HTR-8/SVneo (cell line): ENCODE data around the gene RSU1.

Experiments
- DNase-seq: peaks from one replicate; pipeline ENCODE4 v3.0.0; 2011; ENCODE audit warnings: low spot score, mixed read lengths; ENCODE audit not compliant: insufficient read length
- FAIRE-seq: peaks from 2 replicates; lab custom pipeline; 2011; peaks lifted over from hg19 to GRCh38; lab: Jason Lieb, UNC

RSU1 gene

DNA sequence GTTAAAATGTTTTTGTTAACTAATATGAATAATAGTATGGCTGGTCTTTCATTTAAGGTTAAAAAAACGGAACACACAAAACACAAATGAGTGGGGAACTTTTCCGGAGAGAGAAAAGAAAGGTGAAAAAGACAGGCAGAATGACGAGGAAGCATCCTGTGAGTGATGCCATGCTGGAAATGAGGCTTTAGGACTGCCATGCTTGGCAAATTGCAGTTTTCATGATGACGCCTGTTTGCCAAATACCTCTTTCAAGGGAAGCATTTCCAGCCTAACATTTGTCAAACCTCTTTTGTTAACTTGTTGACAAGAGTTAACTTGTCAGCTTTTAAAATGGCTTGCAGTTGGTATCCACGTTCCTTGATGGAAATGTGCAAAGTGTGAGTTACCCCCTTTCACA is 127.5 kb downstream of the RSU1 start:
- DNase-seq (no peak), FAIRE-seq (no peak)

GRCh38 chr10:16689227-16689626 is 128.0 kb downstream of the RSU1 start:
- DNase-seq (no peak), FAIRE-seq (no peak)

DNA sequence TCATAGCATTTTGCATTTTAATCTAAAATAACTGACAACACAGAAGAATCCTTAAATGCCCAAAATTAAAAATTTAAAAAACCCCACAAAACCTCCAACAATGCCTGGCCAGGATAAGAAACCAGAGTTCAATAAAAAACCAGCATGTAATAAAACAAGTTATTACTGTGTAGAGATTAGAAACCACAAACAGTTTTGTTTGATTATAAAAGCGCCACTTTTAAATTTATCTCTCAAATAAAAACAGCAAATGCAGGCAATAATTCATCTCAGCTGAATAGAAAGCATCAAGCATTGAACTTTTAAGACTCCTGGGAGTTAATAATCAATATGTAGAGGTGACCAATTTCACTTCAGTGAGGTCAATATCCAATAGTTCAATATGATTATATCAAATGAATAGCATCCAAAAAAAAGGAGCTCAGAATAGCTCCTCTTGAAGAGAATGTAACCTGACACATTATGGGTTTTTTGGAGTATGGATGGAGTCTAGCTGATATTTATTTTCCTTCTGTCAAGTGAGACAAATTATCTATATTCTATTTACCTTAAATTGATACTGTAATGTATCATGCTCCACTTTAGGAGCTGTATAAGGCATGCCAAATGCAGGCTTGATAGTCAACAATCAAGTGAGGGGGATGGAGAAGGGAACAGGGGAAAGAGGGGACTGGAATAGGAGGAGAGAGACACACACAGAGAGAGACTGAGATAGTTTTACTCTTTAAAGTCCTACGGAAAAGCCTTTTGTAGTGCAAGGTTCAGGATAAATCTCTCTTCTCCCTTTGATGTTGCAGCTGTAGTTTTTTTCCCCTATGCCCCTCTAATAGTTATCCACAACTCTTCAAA is 130.9 kb downstream of the RSU1 start:
- no peak for FAIRE-seq
- no peak for DNase-seq

DNA sequence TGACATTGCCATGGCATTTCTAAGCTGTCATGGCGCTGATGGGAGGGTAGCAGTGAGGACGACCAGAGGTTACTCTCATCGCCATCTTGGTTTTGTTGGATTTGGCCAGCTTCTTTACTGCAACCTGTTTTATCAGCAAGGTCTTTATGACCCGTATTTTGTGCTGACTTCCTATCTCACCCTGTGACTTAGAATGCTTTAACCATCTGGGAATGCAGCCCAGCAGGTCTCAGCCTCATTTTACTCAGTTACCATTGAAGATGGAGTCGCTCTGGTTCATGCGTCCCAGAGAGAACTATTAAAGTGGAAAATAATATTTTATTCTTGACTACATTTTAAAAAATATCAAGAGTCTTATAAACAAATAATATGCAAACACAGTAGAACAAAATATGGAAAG is 131.7 kb downstream of the RSU1 start:
- DNase-seq (no peak), FAIRE-seq (no peak)

DNA sequence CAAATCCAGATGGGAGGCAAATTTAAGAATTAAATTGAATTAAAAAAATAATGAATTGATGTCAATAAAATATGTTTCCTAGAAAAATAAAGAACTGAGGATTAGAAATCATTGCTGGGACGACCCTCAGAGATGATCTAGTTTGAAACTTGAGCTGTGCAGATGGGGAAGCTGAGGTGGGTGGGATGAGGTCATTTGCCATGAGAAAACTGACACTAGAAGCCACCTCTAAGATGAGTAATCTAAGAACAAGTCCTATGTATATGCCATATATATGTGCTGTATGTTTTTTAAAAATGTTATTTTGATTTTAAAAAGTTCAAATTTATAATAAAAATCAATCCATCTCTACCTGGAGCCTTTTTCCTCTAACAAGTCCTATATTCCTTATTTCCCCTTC is 135.7 kb downstream of the RSU1 start:
- FAIRE-seq (no peak), DNase-seq (no peak)

GRCh38 chr10:16679511-16679910 is 137.7 kb downstream of the RSU1 start:
- no peak for DNase-seq
- FAIRE-seq = no peak

DNA sequence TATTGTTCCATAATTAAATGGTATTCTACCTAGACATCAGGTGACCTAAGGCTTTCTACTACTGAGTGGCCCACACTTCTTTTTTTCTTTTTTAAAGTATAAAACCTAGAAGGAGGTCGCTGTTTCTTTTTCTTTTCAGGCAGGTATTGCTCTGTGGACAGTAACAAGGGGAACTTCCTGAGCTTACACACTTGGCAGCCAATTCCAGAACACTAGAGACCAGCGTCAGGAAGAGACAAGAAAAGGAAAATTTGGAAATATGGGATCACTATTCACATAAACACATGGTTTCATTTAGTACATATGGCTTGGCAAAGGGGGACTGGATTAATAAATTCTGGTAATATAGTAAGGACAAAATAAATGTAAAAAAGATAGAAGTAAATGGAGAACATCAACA is 141.9 kb downstream of the RSU1 start:
- FAIRE-seq = no peak
- DNase-seq = no peak

DNA sequence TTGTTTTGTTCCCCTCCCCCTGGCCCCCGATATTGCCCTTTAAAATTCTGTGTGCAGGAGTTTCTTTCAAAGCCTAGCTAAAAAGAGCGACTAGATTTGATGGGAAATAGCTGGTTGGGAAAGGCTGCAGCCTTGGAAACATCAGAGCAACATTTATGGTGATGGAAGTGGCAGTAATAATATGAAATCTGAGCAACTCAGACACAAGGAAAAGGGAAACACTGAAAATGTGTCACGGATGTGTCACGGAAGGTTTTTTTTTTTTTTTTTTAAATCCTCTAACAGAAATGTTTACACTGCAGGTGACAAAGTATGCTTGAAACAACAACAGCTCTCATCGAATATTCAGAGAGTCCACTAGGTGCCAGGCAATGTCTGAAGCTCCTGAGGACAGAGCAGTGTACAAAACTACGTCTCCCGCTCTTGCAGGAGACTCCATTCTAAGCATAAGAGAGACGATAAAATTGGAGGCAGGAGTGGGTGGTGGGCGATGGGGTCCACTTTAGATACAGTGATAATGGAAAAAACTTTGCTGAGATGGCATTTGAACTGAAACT is 143.0 kb downstream of the RSU1 start:
- FAIRE-seq = no peak
- DNase-seq = no peak

DNA sequence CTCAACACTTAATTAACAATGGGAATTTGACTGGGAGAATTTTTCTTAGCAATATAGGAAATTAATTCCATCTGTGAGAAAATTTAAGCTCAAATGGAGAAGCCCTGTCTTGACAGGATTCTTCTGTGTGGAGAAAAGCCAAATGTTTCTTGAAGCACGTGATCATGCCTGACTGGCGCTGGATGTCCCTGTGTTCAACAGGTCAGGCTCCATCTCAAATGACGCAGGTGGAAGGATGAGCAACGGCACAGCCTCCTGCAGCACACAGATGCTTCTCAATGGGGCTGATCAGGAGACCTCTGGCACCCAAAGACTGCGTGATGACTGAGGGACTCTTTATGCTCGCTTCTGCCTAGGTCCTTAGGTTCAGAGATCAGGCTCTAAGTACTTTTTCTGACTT is 143.8 kb downstream of the RSU1 start:
- FAIRE-seq (no peak), DNase-seq (no peak)

- no peak for FAIRE-seq
- no peak for DNase-seq
Measured at GRCh38 chr10:16663444-16663843, 153.8 kb downstream of the RSU1 start.

- DNase-seq (no peak), FAIRE-seq (no peak)
Measured at GRCh38 chr10:16662923-16663322, 154.3 kb downstream of the RSU1 start.

DNA sequence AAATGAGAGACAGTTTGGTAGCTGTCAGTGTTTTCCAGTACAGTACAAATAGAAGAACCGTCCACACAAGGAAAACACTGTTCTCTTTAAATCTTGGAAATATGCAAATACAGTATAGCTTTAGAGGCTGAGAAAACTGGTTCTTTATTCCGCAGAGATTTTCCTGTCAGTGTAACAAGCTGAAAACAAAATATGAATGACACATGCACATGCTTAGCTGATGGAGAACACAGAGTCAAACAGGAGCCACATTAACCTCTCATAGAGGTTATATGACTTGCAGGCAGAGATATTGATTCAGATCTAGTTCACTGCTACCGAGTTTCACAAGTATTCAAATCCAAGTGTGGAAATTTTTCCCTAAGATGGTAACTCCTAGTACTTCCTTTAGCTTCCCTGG is 160.3 kb downstream of the RSU1 start:
- FAIRE-seq (no peak), DNase-seq (no peak)

DNA sequence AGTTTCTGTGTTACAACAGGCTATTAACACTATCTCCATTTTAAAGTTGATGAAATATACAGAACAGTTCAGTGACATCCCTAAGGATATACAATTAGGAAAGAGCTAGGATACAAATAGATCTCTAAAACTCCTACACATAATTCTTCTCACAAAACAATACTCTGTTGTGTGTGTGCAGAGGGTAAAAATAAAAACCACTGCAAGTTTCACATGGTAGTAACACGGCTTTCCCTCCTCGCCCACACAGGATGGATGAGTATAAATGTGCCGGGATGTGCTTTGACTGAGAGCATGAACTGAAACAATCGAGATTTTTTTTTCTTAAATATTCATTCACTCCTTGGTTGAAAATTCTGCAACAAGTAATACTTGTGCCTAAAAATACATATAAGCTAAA is 164.0 kb downstream of the RSU1 start:
- DNase-seq (no peak), FAIRE-seq (no peak)

DNA sequence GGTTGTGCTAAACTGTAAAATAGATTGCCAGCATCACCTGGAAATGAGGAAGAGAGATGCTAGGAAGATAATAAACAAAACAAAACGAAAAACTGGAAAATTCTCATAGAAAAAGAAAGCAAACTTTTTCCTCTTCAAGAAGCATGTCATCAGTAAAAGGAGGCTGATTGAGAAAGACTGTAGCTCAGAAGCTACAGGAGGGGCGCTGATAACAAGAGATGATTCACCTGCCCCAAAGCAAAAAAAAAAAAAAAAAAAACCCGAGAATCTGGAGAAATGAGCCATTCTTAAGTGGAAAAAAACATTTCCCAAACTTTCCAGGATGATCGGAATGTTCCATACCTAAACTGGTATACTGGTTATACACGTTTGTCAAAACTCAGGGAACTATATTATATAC is 165.1 kb downstream of the RSU1 start:
- FAIRE-seq = no peak
- peak; percentile 2 for DNase-seq

DNA sequence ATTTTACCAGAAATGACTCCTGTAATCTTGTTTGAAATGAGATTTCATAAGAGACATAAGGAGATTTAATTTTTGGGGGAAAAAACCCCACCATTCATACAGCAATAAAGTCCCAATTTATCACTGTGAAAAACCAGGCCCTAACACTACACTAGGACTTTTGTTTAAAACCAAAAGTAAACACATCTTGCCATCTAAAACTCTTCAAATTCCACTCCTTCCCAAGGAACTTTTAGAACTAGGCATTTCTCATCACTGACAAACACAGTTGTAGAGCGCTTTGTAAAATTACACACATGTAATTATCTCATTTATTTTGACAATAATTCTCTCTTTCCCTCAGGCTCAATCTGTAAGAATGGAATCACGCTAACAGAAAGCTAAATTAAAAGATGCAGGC is 167.5 kb downstream of the RSU1 start:
- DNase-seq = no peak
- FAIRE-seq = no peak

DNA sequence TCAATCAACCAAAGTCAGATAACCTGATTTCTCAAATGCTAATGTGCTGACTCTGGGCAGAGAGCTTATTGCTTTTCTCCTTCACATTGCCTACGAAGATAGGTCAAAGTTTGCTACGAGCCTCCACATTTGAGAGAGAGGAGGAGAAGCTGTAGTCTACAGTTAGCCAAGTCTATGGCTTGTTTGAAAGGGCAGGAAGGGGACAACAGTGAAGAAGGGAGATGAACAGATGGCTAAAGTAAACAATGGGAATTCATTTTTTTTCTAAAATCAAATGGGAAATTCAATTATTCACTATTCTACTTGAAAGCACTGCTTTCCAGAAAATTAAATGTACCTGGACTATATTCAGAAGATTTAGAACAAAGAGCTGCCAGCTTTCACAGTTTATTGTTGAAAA is 168.9 kb downstream of the RSU1 start:
- FAIRE-seq (no peak), DNase-seq (no peak)

GRCh38 chr10:16646181-16647059 is 170.8 kb downstream of the RSU1 start:
- DNase-seq = no peak
- no peak for FAIRE-seq

- peak; percentile 49 for FAIRE-seq
Measured at GRCh38 chr10:16644146-16644545, 173.1 kb downstream of the RSU1 start.

DNA sequence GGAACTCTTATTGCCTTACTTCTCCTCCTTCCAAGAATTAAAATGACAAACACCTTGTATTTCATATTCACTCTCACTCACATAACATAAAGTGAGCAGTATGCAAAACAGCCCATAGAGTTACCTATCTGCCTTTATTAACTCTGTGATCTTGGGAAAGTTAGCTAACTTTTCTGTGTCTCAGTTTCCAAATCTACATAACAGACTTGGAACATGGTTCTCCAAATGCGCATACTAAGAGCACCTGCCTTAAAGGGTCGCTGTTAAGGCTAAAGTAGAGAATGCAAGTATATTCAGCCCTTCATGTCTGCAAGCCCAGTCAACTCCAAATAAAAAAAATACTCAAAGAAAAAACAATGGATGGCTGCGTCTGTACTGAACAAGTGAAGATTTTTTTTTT is 173.7 kb downstream of the RSU1 start:
- FAIRE-seq (no peak), DNase-seq (no peak)

More at GRCh38 chr10:16644146-16644545, 173.1 kb downstream of the RSU1 start:
- peak; percentile 3 for DNase-seq

DNA sequence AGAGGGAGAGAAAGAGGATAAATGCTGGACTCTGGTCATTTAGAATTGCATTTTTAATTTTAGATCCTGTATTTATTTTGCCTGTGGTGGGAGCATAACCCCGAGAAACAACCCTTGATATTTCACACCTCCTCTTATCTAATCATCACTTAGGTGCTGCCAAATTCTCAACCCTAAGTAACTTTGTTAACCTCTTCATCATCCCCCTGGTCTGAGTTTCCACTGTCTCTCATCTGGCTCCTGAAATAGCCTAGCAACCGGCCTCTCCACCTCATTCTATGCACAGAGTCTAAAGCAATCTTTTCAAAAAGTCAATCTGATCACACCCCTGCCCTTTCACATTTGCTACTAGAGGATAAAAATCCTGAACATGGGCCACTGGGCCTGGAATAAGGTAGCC is 177.1 kb downstream of the RSU1 start:
- no peak for DNase-seq
- FAIRE-seq = no peak

DNA sequence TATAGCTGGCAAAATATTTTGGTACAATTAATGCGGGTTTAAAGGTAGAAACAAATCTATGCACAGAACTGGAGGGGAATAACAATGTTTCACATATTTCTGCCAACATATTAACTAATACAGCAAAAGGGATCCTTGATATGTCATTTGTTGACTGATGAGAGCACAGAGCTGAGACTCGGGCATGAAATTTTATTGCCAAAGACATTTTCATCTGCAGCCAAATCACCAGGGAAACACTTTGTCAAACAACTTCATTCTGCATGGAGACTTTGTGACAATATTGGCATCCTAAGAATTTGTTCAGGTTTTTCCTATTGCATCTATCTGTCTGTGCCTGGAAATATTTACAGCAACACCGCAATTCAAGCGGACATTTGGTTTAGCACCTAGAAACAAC is 177.8 kb downstream of the RSU1 start:
- no peak for DNase-seq
- no peak for FAIRE-seq
